Neural cell (in vitro differentiated cells): ENCODE measurements around the gene TMEM181. TPM values are rescaled to one million over a fixed set of nuclear protein-coding genes. Genes with fewer than 3 reads are reported as not detected.

ENCODE experiments used
- H2AFZ ChIP-seq: fragments of 200-600, 300-800 bp; sonication (generic), shearing (Covaris generic); 2 replicates; pipeline ENCODE4 v1.6.0; 2014; ENCODE audit warnings: low read depth, mild to moderate bottlenecking, antibody characterized with exemption, low read length, moderate library complexity
- H3F3A ChIP-seq: fragments of 200-600 bp; shearing (Covaris generic); 2 replicates; pipeline ENCODE4 v1.6.1; 2016; ENCODE audit warnings: mild to moderate bottlenecking, moderate library complexity, mixed read lengths, antibody characterized with exemption, low read length; ENCODE audit not compliant: insufficient read depth, poor library complexity, severe bottlenecking
- H3K27ac ChIP-seq: fragments of 200-600, 300-800 bp; sonication (generic), shearing (Covaris generic); 2 replicates; pipeline ENCODE4 v1.5.1; 2014; ENCODE audit warnings: mild to moderate bottlenecking, low read length, moderate library complexity
- H3K27me3 ChIP-seq: fragments of 300-800, 200-600 bp; sonication (generic), shearing (Covaris generic); 2 replicates; pipeline ENCODE4 v1.6.0; 2014; ENCODE audit warnings: mild to moderate bottlenecking, low read depth, low read length, moderate library complexity; ENCODE audit not compliant: insufficient read depth
- H3K36me3 ChIP-seq: fragments of 300-800, 200-600 bp; sonication (generic), shearing (Covaris generic); 2 replicates; pipeline ENCODE4 v1.5.1; 2014; ENCODE audit warnings: mild to moderate bottlenecking, antibody characterized with exemption, low read length, moderate library complexity; ENCODE audit not compliant: insufficient read depth
- H3K4me2 ChIP-seq: fragments of 300-800, 200-600 bp; sonication (generic), shearing (Covaris generic); 2 replicates; pipeline ENCODE4 v1.6.0; 2014; ENCODE audit warnings: mild to moderate bottlenecking, low read length
- H3K4me3 ChIP-seq: fragments of 300-800, 200-600 bp; sonication (generic), shearing (Covaris generic); 2 replicates; pipeline ENCODE4 v1.5.1; 2014; ENCODE audit warnings: mild to moderate bottlenecking, low read length, moderate library complexity
- H3K79me2 ChIP-seq: fragments of 200-600 bp; shearing (Covaris generic); replicated peaks from 2 replicates; pipeline ENCODE4 v1.6.0; 2014; ENCODE audit warnings: mild to moderate bottlenecking, low read length, moderate library complexity; ENCODE audit not compliant: insufficient read depth
- H3K9ac ChIP-seq: fragments of 300-800, 200-600 bp; sonication (generic), shearing (Covaris generic); 2 replicates; pipeline ENCODE4 v1.6.1; 2016; ENCODE audit warnings: mild to moderate bottlenecking, low read length, mixed read lengths
- H3K9me2 ChIP-seq: fragments of 200-600 bp; shearing (Covaris generic); 2 replicates; pipeline ENCODE4 v1.6.1; 2016; ENCODE audit warnings: mild to moderate bottlenecking, low read length, mixed read lengths; ENCODE audit not compliant: insufficient read depth
- H3K9me3 ChIP-seq: fragments of 200-600, 300-800 bp; sonication (generic), shearing (Covaris generic); 2 replicates; pipeline ENCODE4 v1.6.1; 2016; ENCODE audit warnings: mild to moderate bottlenecking, mixed run types, low read length, moderate library complexity, mixed read lengths
- H4K20me1 ChIP-seq: fragments of 200-600 bp; shearing (Covaris generic); 2 replicates; pipeline ENCODE4 v1.6.1; 2016; ENCODE audit warnings: mild to moderate bottlenecking, mixed run types; ENCODE audit not compliant: insufficient read depth
- EP300 ChIP-seq: fragments of 450-650 bp; conservative IDR thresholded peaks from 2 replicates; pipeline ENCODE4 v1.6.1; 2014; ENCODE audit warnings: antibody characterized with exemption, mild to moderate bottlenecking, moderate library complexity; ENCODE audit not compliant: poor library complexity, severe bottlenecking
- EZH2 ChIP-seq: fragments of 200-600, 300-800 bp; shearing (Covaris generic), sonication (generic); IDR thresholded peaks from 2 replicates; pipeline ENCODE4 v1.6.1; 2014; ENCODE audit warnings: antibody characterized with exemption, low read length, borderline replicate concordance, mild to moderate bottlenecking; ENCODE audit not compliant: insufficient read depth, poor library complexity, severe bottlenecking
- MXI1 ChIP-seq: fragments of 450-650 bp; conservative IDR thresholded peaks from 2 replicates; pipeline ENCODE4 v1.6.1; 2014; ENCODE audit warnings: antibody characterized with exemption, mild to moderate bottlenecking; ENCODE audit not compliant: poor library complexity, severe bottlenecking
- POLR2AphosphoS5 ChIP-seq: IDR thresholded peaks from 2 replicates; pipeline ENCODE4 v1.6.1; 2012
- RAD21 ChIP-seq: fragments of 450-650 bp; conservative IDR thresholded peaks from 2 replicates; pipeline ENCODE4 v1.6.1; 2014; ENCODE audit warnings: antibody characterized with exemption, mild to moderate bottlenecking, moderate library complexity
- SMC3 ChIP-seq: fragments of 450-650 bp; conservative IDR thresholded peaks from 2 replicates; pipeline ENCODE4 v1.6.1; 2014; ENCODE audit warnings: antibody characterized with exemption, mild to moderate bottlenecking, moderate library complexity; ENCODE audit not compliant: poor library complexity
- TAF1 ChIP-seq: IDR thresholded peaks from 2 replicates; pipeline ENCODE4 v1.6.1; 2012; ENCODE audit warnings: low read depth
- polyA plus RNA-seq: library from polyadenylated mRNA; depleted of rRNA; stranded (reverse); fragments of >200 nt; gene quantifications from 2 replicates; pipeline ENCODE4 v1.2.3, GENCODE V29; 2014
- TF ChIP-seq, protein P1 (sequence below): IDR thresholded peaks from 2 replicates; pipeline ENCODE4 v1.6.1; 2012; ENCODE audit warnings: borderline replicate concordance
- TF ChIP-seq, protein P2 (sequence below): fragments of 450-650 bp; IDR thresholded peaks from 2 replicates; pipeline ENCODE4 v1.5.1; 2014; ENCODE audit warnings: antibody characterized with exemption, mild to moderate bottlenecking, moderate library complexity; ENCODE audit not compliant: poor library complexity, severe bottlenecking

The TMEM181 gene
- polyA plus RNA-seq, 1 donor from 2014 or later = 47.6 TPM

DNA sequence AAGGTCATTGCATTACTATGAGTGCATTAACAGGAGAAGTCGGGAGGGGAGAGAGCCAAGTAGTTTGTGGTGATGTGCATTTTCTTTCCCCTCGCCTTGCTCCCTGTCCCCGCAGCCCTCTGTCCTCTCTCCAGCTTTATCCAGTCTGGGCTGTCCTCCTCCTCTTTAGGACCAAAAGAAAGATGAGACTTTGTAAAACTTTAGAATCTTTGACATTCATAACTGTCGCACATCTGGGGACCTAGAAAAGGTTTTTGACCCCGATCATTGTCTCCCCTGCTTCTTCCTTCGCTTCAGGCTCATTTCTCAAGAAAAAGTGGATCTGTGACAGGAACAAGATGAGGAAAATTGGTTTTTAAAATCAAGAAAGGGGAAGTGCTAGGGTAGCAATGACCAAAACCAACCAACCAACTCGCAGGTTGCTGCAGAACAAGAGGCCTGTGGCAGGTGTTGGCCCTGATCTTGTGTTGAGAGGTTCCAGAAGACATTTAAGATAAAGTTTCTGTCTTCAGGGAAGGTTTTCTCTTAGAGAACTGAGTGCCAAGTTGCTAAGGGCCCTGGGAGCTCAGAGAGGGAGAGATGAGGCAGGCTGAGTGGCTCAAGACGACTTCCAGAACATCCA, 107.6 kb downstream of the TMEM181 start:
- H3K4me3 ChIP-seq = no peak overlapping the region
- TF ChIP-seq, protein P1, sequence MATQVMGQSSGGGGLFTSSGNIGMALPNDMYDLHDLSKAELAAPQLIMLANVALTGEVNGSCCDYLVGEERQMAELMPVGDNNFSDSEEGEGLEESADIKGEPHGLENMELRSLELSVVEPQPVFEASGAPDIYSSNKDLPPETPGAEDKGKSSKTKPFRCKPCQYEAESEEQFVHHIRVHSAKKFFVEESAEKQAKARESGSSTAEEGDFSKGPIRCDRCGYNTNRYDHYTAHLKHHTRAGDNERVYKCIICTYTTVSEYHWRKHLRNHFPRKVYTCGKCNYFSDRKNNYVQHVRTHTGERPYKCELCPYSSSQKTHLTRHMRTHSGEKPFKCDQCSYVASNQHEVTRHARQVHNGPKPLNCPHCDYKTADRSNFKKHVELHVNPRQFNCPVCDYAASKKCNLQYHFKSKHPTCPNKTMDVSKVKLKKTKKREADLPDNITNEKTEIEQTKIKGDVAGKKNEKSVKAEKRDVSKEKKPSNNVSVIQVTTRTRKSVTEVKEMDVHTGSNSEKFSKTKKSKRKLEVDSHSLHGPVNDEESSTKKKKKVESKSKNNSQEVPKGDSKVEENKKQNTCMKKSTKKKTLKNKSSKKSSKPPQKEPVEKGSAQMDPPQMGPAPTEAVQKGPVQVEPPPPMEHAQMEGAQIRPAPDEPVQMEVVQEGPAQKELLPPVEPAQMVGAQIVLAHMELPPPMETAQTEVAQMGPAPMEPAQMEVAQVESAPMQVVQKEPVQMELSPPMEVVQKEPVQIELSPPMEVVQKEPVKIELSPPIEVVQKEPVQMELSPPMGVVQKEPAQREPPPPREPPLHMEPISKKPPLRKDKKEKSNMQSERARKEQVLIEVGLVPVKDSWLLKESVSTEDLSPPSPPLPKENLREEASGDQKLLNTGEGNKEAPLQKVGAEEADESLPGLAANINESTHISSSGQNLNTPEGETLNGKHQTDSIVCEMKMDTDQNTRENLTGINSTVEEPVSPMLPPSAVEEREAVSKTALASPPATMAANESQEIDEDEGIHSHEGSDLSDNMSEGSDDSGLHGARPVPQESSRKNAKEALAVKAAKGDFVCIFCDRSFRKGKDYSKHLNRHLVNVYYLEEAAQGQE = no peak
- TF ChIP-seq SMC3 (no peak), POLR2AphosphoS5 (no peak), TAF1 (no peak)
- TF ChIP-seq, protein P2, sequence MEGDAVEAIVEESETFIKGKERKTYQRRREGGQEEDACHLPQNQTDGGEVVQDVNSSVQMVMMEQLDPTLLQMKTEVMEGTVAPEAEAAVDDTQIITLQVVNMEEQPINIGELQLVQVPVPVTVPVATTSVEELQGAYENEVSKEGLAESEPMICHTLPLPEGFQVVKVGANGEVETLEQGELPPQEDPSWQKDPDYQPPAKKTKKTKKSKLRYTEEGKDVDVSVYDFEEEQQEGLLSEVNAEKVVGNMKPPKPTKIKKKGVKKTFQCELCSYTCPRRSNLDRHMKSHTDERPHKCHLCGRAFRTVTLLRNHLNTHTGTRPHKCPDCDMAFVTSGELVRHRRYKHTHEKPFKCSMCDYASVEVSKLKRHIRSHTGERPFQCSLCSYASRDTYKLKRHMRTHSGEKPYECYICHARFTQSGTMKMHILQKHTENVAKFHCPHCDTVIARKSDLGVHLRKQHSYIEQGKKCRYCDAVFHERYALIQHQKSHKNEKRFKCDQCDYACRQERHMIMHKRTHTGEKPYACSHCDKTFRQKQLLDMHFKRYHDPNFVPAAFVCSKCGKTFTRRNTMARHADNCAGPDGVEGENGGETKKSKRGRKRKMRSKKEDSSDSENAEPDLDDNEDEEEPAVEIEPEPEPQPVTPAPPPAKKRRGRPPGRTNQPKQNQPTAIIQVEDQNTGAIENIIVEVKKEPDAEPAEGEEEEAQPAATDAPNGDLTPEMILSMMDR = no peak
- no peak overlapping the region for H3K4me2 ChIP-seq
- H3K9ac ChIP-seq = no peak overlapping the region
- H3K9me3 ChIP-seq = no peaks in the 10 kb centered on the region
- no peaks in the 10 kb centered on the region for H3F3A ChIP-seq
- no peaks in the 10 kb centered on the region for H3K79me2 ChIP-seq
- no peak overlapping the region for H3K27ac ChIP-seq
- H3K9me2 ChIP-seq = no peaks in the 10 kb centered on the region
- no peaks in the 10 kb centered on the region for H3K27me3 ChIP-seq
- H4K20me1 ChIP-seq = no peaks in the 10 kb centered on the region
- no peaks in the 10 kb centered on the region for H3K36me3 ChIP-seq
- H2AFZ ChIP-seq = no peak overlapping the region

DNA sequence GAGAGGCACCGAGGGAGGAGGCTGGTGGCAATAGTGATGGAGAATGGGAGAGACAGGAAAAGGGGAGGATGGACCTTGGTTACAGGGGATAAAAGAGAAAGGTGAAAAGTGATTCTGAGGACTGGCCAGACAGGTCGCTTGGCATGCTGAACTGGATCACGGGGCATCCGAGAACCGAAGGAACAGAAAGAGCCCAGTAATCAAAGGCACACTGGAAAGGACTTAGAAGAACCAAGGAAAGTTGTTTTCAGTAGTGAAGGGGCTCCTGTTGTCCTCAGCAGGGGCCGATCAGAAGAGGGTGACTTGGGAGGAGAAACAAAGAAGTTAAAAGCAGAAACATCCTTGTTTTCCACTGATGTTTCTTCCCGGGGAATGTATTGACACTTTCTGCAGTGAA, 108.8 kb downstream of the TMEM181 start:
- H3F3A ChIP-seq = no peaks in the 10 kb centered on the region
- H3K9ac ChIP-seq = no peak overlapping the region
- H2AFZ ChIP-seq = no peak overlapping the region
- H3K9me3 ChIP-seq = no peaks in the 10 kb centered on the region
- H3K27ac ChIP-seq = no peak overlapping the region
- no peaks in the 10 kb centered on the region for H3K79me2 ChIP-seq
- no peak overlapping the region for H3K4me3 ChIP-seq
- no peak overlapping the region for H3K4me2 ChIP-seq
- H3K36me3 ChIP-seq = no peaks in the 10 kb centered on the region
- no peaks in the 10 kb centered on the region for H4K20me1 ChIP-seq
- no peaks in the 10 kb centered on the region for H3K9me2 ChIP-seq
- TF ChIP-seq, protein P2 = no peak
- TF ChIP-seq TAF1 = no peak
- TF ChIP-seq EZH2 = no peak
- TF ChIP-seq EP300 = no peak
- TF ChIP-seq RAD21 = no peak
- no peak for TF ChIP-seq SMC3
- no peak for TF ChIP-seq POLR2AphosphoS5
- TF ChIP-seq, protein P1 = no peak
- TF ChIP-seq MXI1 = no peak
- H3K27me3 ChIP-seq = no peaks in the 10 kb centered on the region
